ENCODE data around the gene CCDC14.

- TF ChIP-seq CTCF (IDR thresholded peaks at IDR 0.05; ENCODE audit: poor library complexity) = no peak
- no peak for TF ChIP-seq EZH2 (IDR thresholded peaks at IDR 0.05; ENCODE audit: borderline replicate concordance)
- no peak for TF ChIP-seq EZH2phosphoT487 (IDR thresholded peaks at IDR 0.05; ENCODE audit: low read depth, severe bottlenecking, unreplicated experiment)
These were observed 46.2 kb upstream of the CCDC14 start for GRCh38 chr3:124007186-124007585.
